Activated naive CD4-positive, alpha-beta T cell treated with anti-CD3 and anti-CD28 coated beads for 36 hours (primary cell): Measurements from ENCODE around the gene MUC16. TPM values are rescaled to one million over a fixed set of nuclear protein-coding genes. Genes with fewer than 3 reads are reported as not detected.
"Not testable (repeated sequence)": the region's sequence is repeated elsewhere in the genome, so short reads cannot be mapped to it uniquely, and the experiment has no call there.

Experiments
- CTCF ChIA-PET: fragments of 350-600 bp; sonication (Branson Sonifier 250); formaldehyde crosslinking; loops from one replicate; lab custom pipeline; 2021; ENCODE audit warnings: antibody characterized with exemption; lab: Charles Lee
- DNase-seq: peaks from one replicate; pipeline ENCODE4 v3.0.0-alpha.2; 2020
- H3K27ac Mint-ChIP-seq: one replicate; pipeline ENCODE4 v1.8.0; 2021; ENCODE audit warnings: mild to moderate bottlenecking, mixed read lengths
- H3K27me3 Mint-ChIP-seq: one replicate; pipeline ENCODE4 v1.8.0; 2021; ENCODE audit warnings: low read depth, mixed read lengths
- H3K36me3 Mint-ChIP-seq: one replicate; pipeline ENCODE4 v1.8.0; 2021; ENCODE audit warnings: low read depth, mixed read lengths
- H3K4me1 Mint-ChIP-seq: one replicate; pipeline ENCODE4 v1.8.0; 2021; ENCODE audit warnings: low read depth, mixed read lengths
- H3K4me3 Mint-ChIP-seq: one replicate; pipeline ENCODE4 v1.8.0; 2021; ENCODE audit warnings: mild to moderate bottlenecking, moderate library complexity, mixed read lengths
- H3K9me3 Mint-ChIP-seq: one replicate; pipeline ENCODE4 v1.8.0; 2021; ENCODE audit warnings: mixed read lengths
- intact Hi-C: fragments of 100-400 bp; cut with micrococcal nuclease; formaldehyde crosslinking; loops from one replicate; pipeline ENCODE4 v1.15.1; 2023
- total RNA-seq, 2 experiments: library from RNA; stranded (reverse); gene quantifications; one replicate each; pipeline ENCODE4 v1.2.3, GENCODE V29; 2021

The MUC16 gene
- total RNA-seq: not detected

GRCh38 chr19:9009935-9010651, at the start of gene MUC16:
MUC16 (minus strand) TSS chr19:9010409.
- intact Hi-C loops: no loop called here
- Mint-ChIP-seq H3K27me3 (peaks cover 12% of the 10 kb centered on the region), H3K9me3 (peaks cover 5% of the 10 kb centered on the region), H3K36me3 (no peaks in the 10 kb centered on the region), H3K4me3 (no peak within 1 kb of the TSS), H3K4me1 (no peaks in the 10 kb centered on the region), H3K27ac (no peak within 1 kb of the TSS)
- CTCF ChIA-PET: interaction anchor here (0.6 kb wide), 1 partner anchor 356 kb away, joined by 3 read pairs; no protein-coding TSS in a partner anchor
- DNase-seq: no peak

GRCh38 chr19:9058905-9059667, 48.9 kb upstream of the MUC16 start:
- no peaks in the 10 kb centered on the region for H3K36me3 Mint-ChIP-seq

GRCh38 chr19:9057505-9058258, 47.5 kb upstream of the MUC16 start:
- intact Hi-C loops: no loop called here
- no peaks in the 10 kb centered on the region for H3K36me3 Mint-ChIP-seq
- H3K9me3 Mint-ChIP-seq: no peaks in the 10 kb centered on the region
- H3K4me1 Mint-ChIP-seq: no peaks in the 10 kb centered on the region
- H3K4me3 Mint-ChIP-seq: no peak overlapping the region
- CTCF ChIA-PET: no interaction called here
- DNase-seq: no peak
- peaks cover 4% of the 10 kb centered on the region for H3K27me3 Mint-ChIP-seq
- H3K27ac Mint-ChIP-seq: no peak overlapping the region

More at GRCh38 chr19:9058905-9059667, 48.9 kb upstream of the MUC16 start:
- Mint-ChIP-seq H3K9me3 (no peaks in the 10 kb centered on the region), H3K4me3 (no peak overlapping the region), H3K27me3 (peaks cover 4% of the 10 kb centered on the region), H3K4me1 (no peaks in the 10 kb centered on the region), H3K27ac (no peak overlapping the region)
- CTCF ChIA-PET: no interaction called here
- intact Hi-C loops: no loop called here
- DNase-seq: no peak

DNA sequence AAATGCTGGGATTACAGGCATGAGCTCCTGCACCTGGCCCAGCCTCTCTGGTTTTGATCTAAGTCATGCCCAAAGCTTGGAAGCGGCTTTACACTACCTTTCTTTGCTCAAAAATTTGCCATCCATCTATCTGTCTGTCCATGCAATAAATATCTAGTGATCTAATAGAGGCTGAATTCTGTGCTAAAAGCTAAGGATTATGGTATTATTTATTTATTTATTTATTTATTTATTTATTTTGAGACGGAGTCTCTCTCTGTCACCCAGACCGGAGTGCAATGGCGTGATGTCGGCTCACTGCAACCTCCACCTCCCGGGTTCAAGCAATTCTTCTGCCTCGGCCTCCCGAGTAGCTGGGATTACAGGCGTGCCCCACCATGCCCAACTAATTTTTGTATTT, 45.9 kb upstream of the MUC16 start:
- H3K4me1 Mint-ChIP-seq, H3K9me3 Mint-ChIP-seq, intact Hi-C loops, CTCF ChIA-PET, H3K4me3 Mint-ChIP-seq, H3K36me3 Mint-ChIP-seq, DNase-seq, H3K27ac Mint-ChIP-seq, H3K27me3 Mint-ChIP-seq: not testable (repeated sequence)

GRCh38 chr19:9054765-9055164, 44.6 kb upstream of the MUC16 start:
- CTCF ChIA-PET: no interaction called here
- Mint-ChIP-seq H3K27me3 (peaks cover 4% of the 10 kb centered on the region), H3K36me3 (no peaks in the 10 kb centered on the region), H3K4me3 (no peak overlapping the region), H3K27ac (no peak overlapping the region), H3K4me1 (no peaks in the 10 kb centered on the region), H3K9me3 (no peaks in the 10 kb centered on the region)
- intact Hi-C loops: no loop called here
- DNase-seq: no peak

GRCh38 chr19:9054207-9054606, 44.0 kb upstream of the MUC16 start:
- Mint-ChIP-seq H3K36me3 (no peaks in the 10 kb centered on the region), H3K27ac (no peak overlapping the region), H3K4me1 (no peaks in the 10 kb centered on the region), H3K27me3 (peaks cover 4% of the 10 kb centered on the region), H3K9me3 (no peaks in the 10 kb centered on the region), H3K4me3 (no peak overlapping the region)
- CTCF ChIA-PET: no interaction called here
- intact Hi-C loops: no loop called here
- no peak for DNase-seq

- H3K4me1 Mint-ChIP-seq, H3K27me3 Mint-ChIP-seq, DNase-seq, H3K27ac Mint-ChIP-seq, H3K9me3 Mint-ChIP-seq, CTCF ChIA-PET, H3K4me3 Mint-ChIP-seq, H3K36me3 Mint-ChIP-seq, intact Hi-C loops: not testable (repeated sequence)
Observed at GRCh38 chr19:9053674-9054073, 43.5 kb upstream of the MUC16 start.

GRCh38 chr19:9052894-9053293, 42.7 kb upstream of the MUC16 start:
- intact Hi-C loops: no loop called here
- H3K27me3 Mint-ChIP-seq: peaks cover 3% of the 10 kb centered on the region
- no peak overlapping the region for H3K27ac Mint-ChIP-seq
- H3K4me1 Mint-ChIP-seq: no peaks in the 10 kb centered on the region
- H3K36me3 Mint-ChIP-seq: no peaks in the 10 kb centered on the region
- no peak for DNase-seq
- CTCF ChIA-PET: interaction anchor here (0.7 kb wide), 1 partner anchor 943 kb away, joined by 4 read pairs; no protein-coding TSS in a partner anchor
- H3K9me3 Mint-ChIP-seq: no peaks in the 10 kb centered on the region
- H3K4me3 Mint-ChIP-seq: no peak overlapping the region

DNA sequence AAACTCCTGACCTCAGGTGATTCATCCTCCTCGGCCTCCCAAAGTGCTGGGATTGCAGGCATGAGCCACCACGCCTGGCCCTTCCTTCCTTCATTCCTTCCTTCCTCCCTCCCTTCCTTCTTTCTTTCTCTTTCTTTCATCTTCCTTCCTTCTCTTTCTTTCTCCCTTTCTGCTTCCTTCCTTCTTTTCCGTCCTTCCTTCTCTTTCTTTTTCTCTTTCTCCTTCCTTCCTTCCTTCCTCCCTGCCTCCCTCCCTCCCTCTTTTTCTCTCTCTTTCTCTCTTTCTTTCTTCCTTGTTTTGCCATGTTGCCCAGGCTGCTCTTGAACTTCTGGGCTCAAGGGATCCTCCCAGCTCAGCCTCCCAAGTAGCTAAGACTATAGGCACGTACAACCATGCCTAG, 36.5 kb upstream of the MUC16 start:
- peaks cover 12% of the 10 kb centered on the region for H3K27me3 Mint-ChIP-seq
- intact Hi-C loops: no loop called here
- no peak overlapping the region for H3K27ac Mint-ChIP-seq
- CTCF ChIA-PET: no interaction called here
- no peaks in the 10 kb centered on the region for H3K9me3 Mint-ChIP-seq
- H3K4me1 Mint-ChIP-seq: no peaks in the 10 kb centered on the region
- H3K36me3 Mint-ChIP-seq: no peaks in the 10 kb centered on the region
- DNase-seq: no peak
- H3K4me3 Mint-ChIP-seq: no peak overlapping the region

- no peak overlapping the region for H3K4me3 Mint-ChIP-seq
- intact Hi-C loops: no loop called here
- H3K36me3 Mint-ChIP-seq: no peaks in the 10 kb centered on the region
- H3K9me3 Mint-ChIP-seq: no peaks in the 10 kb centered on the region
- CTCF ChIA-PET: no interaction called here
- no peaks in the 10 kb centered on the region for H3K4me1 Mint-ChIP-seq
- H3K27ac Mint-ChIP-seq: no peak overlapping the region
- peaks cover 12% of the 10 kb centered on the region for H3K27me3 Mint-ChIP-seq
- DNase-seq: no peak
Observed at GRCh38 chr19:9044449-9044848, 34.2 kb upstream of the MUC16 start.

DNA sequence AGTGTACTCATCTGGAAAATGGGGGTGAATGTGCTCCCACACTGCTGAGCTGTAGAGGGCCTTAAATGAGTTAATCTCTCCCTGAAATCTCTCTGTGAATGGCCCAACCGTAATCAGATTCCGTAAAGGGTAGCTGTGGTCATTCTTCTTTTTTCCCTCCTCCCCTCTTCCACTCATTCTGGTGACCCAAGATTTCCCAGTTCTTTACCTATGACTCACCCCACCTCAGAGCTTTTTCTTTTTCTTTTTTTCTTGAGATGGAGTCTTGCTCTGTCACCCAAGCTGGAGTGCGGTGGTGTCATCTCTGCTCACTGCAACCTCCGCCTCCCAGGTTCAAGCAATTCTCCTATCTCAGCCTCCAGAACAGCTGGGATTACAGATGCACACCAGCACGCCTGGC, 33.3 kb upstream of the MUC16 start:
- no peak overlapping the region for H3K27ac Mint-ChIP-seq
- intact Hi-C loops: no loop called here
- no peak overlapping the region for H3K4me3 Mint-ChIP-seq
- CTCF ChIA-PET: no interaction called here
- no peaks in the 10 kb centered on the region for H3K9me3 Mint-ChIP-seq
- no peak for DNase-seq
- H3K36me3 Mint-ChIP-seq: no peaks in the 10 kb centered on the region
- H3K4me1 Mint-ChIP-seq: no peaks in the 10 kb centered on the region
- H3K27me3 Mint-ChIP-seq: peaks cover 12% of the 10 kb centered on the region

GRCh38 chr19:9041023-9041422, 30.8 kb upstream of the MUC16 start:
- Mint-ChIP-seq H3K27ac (no peak overlapping the region), H3K4me3 (no peak overlapping the region), H3K9me3 (no peaks in the 10 kb centered on the region), H3K36me3 (no peaks in the 10 kb centered on the region), H3K27me3 (peaks cover 7% of the 10 kb centered on the region), H3K4me1 (no peaks in the 10 kb centered on the region)
- CTCF ChIA-PET: no interaction called here
- intact Hi-C loops: no loop called here
- DNase-seq: no peak
